ENCODE measurements around the gene GNA12.

GRCh38 chr7:2803342-2803692, 40.8 kb downstream of the GNA12 start:
- TF ChIP-seq CTCF (conservative IDR thresholded peaks at IDR 0.05; ENCODE audit: low read depth, low read length) (no peak), EZH2 (IDR thresholded peaks at IDR 0.05; ENCODE audit: low read length, unreplicated experiment) (no peak), EZH2phosphoT487 (IDR thresholded peaks at IDR 0.05; ENCODE audit: borderline replicate concordance, low read length) (no peak)

Measured in PC-3 (cell line).